Measurements from ENCODE around the gene E2F1.
"Not testable (repeated sequence)": the region's sequence is repeated elsewhere in the genome, so short reads cannot be mapped to it uniquely, and the experiment has no call there.

E2F1 gene

GRCh38 chr20:33647603-33648395 lies 38.4 kb downstream of the E2F1 start:
- Mint-ChIP-seq H3K9me3 (no peaks in the 10 kb centered on the region), H3K36me3 (peaks cover 10% of the 10 kb centered on the region), H3K4me1 (peaks cover 9% of the 10 kb centered on the region), H3K4me3 (no peak overlapping the region), H3K27me3 (no peaks in the 10 kb centered on the region), H3K27ac (peak overlapping the region; percentile 38)
- no peak for DNase-seq (ENCODE audit: low spot score in 2 of 2)
- ATAC-seq (ENCODE audit: low read depth), result peak; percentile 48

- H3K27ac Mint-ChIP-seq; H3K4me1 Mint-ChIP-seq; H3K27me3 Mint-ChIP-seq; ATAC-seq (ENCODE audit: low read depth); DNase-seq (ENCODE audit: low spot score in 2 of 2); H3K36me3 Mint-ChIP-seq; H3K9me3 Mint-ChIP-seq; H3K4me3 Mint-ChIP-seq: not testable (repeated sequence)
Measured at GRCh38 chr20:33646959-33647602, 39.1 kb downstream of the E2F1 start.

- no peaks in the 10 kb centered on the region for H3K9me3 Mint-ChIP-seq
- peaks cover 10% of the 10 kb centered on the region for H3K36me3 Mint-ChIP-seq
- DNase-seq (ENCODE audit: low spot score in 2 of 2), result no peak
- ATAC-seq (ENCODE audit: low read depth), result no peak
- H3K27ac Mint-ChIP-seq, result peak overlapping the region; percentile 51
- H3K4me3 Mint-ChIP-seq, result no peak overlapping the region
- H3K27me3 Mint-ChIP-seq, result no peaks in the 10 kb centered on the region
- peaks cover 9% of the 10 kb centered on the region for H3K4me1 Mint-ChIP-seq
Measured at GRCh38 chr20:33646191-33646590, 40.0 kb downstream of the E2F1 start.

- H3K36me3 Mint-ChIP-seq, result peaks cover 13% of the 10 kb centered on the region
- DNase-seq (ENCODE audit: low spot score in 2 of 2) (no peak), ATAC-seq (ENCODE audit: low read depth) (no peak)
- H3K27ac Mint-ChIP-seq, result no peak overlapping the region
- H3K4me1 Mint-ChIP-seq, result peaks cover 9% of the 10 kb centered on the region
- H3K4me3 Mint-ChIP-seq, result no peak overlapping the region
- H3K27me3 Mint-ChIP-seq, result no peaks in the 10 kb centered on the region
- H3K9me3 Mint-ChIP-seq, result no peaks in the 10 kb centered on the region
Measured at GRCh38 chr20:33645396-33645795, 40.8 kb downstream of the E2F1 start.

GRCh38 chr20:33645072-33645358 lies 41.2 kb downstream of the E2F1 start:
- no peak overlapping the region for H3K27ac Mint-ChIP-seq

GRCh38 chr20:33644313-33645071 lies 41.7 kb downstream of the E2F1 start:
- Mint-ChIP-seq H3K27me3 (no peaks in the 10 kb centered on the region), H3K4me3 (no peak overlapping the region), H3K27ac (no peak overlapping the region), H3K9me3 (no peaks in the 10 kb centered on the region), H3K36me3 (peaks cover 19% of the 10 kb centered on the region), H3K4me1 (peaks cover 9% of the 10 kb centered on the region)
- no peak for ATAC-seq (ENCODE audit: low read depth)
- DNase-seq (ENCODE audit: low spot score in 2 of 2), result no peak

More at GRCh38 chr20:33645072-33645358, 41.2 kb downstream of the E2F1 start:
- Mint-ChIP-seq H3K4me3 (no peak overlapping the region), H3K27me3 (no peaks in the 10 kb centered on the region), H3K9me3 (no peaks in the 10 kb centered on the region), H3K4me1 (peaks cover 9% of the 10 kb centered on the region), H3K36me3 (peaks cover 16% of the 10 kb centered on the region)
- no peak for DNase-seq (ENCODE audit: low spot score in 2 of 2)
- no peak for ATAC-seq (ENCODE audit: low read depth)

- DNase-seq (ENCODE audit: low spot score in 2 of 2), result no peak
- Mint-ChIP-seq H3K9me3 (no peaks in the 10 kb centered on the region), H3K4me3 (no peak overlapping the region), H3K27ac (no peak overlapping the region), H3K36me3 (peaks cover 23% of the 10 kb centered on the region), H3K4me1 (no peaks in the 10 kb centered on the region), H3K27me3 (no peaks in the 10 kb centered on the region)
- ATAC-seq (ENCODE audit: low read depth), result no peak
Measured at GRCh38 chr20:33640287-33640686, 45.9 kb downstream of the E2F1 start.

- no peak for DNase-seq (ENCODE audit: low spot score in 2 of 2)
- no peak for ATAC-seq (ENCODE audit: low read depth)
- no peak overlapping the region for H3K4me3 Mint-ChIP-seq
- no peaks in the 10 kb centered on the region for H3K9me3 Mint-ChIP-seq
- H3K27ac Mint-ChIP-seq, result no peak overlapping the region
- H3K27me3 Mint-ChIP-seq, result no peaks in the 10 kb centered on the region
- H3K4me1 Mint-ChIP-seq, result no peaks in the 10 kb centered on the region
- H3K36me3 Mint-ChIP-seq, result peaks cover 23% of the 10 kb centered on the region
Measured at GRCh38 chr20:33636776-33637175, 49.4 kb downstream of the E2F1 start.

- peaks cover 29% of the 10 kb centered on the region for H3K36me3 Mint-ChIP-seq
- ATAC-seq (ENCODE audit: low read depth) (no peak), DNase-seq (ENCODE audit: low spot score in 2 of 2) (no peak)
- H3K4me1 Mint-ChIP-seq, result no peaks in the 10 kb centered on the region
- no peaks in the 10 kb centered on the region for H3K9me3 Mint-ChIP-seq
- no peak overlapping the region for H3K4me3 Mint-ChIP-seq
- H3K27me3 Mint-ChIP-seq, result no peaks in the 10 kb centered on the region
- H3K27ac Mint-ChIP-seq, result no peak overlapping the region
Measured at GRCh38 chr20:33635341-33635740, 50.8 kb downstream of the E2F1 start.

GRCh38 chr20:33631910-33632309 lies 54.3 kb downstream of the E2F1 start:
- not testable (repeated sequence) for H3K9me3 Mint-ChIP-seq; ATAC-seq (ENCODE audit: low read depth); H3K27me3 Mint-ChIP-seq; H3K4me3 Mint-ChIP-seq; DNase-seq (ENCODE audit: low spot score in 2 of 2); H3K4me1 Mint-ChIP-seq; H3K27ac Mint-ChIP-seq
- H3K36me3 Mint-ChIP-seq, result peaks cover 37% of the 10 kb centered on the region

- H3K4me3 Mint-ChIP-seq, result no peak overlapping the region
- no peak for DNase-seq (ENCODE audit: low spot score in 2 of 2)
- H3K9me3 Mint-ChIP-seq, result no peaks in the 10 kb centered on the region
- H3K4me1 Mint-ChIP-seq, result no peaks in the 10 kb centered on the region
- H3K27me3 Mint-ChIP-seq, result no peaks in the 10 kb centered on the region
- ATAC-seq (ENCODE audit: low read depth), result no peak
- no peak overlapping the region for H3K27ac Mint-ChIP-seq
- H3K36me3 Mint-ChIP-seq, result peaks cover 34% of the 10 kb centered on the region
Measured at GRCh38 chr20:33630507-33630906, 55.7 kb downstream of the E2F1 start.

GRCh38 chr20:33629979-33630378 lies 56.2 kb downstream of the E2F1 start:
- Mint-ChIP-seq H3K27me3 (no peaks in the 10 kb centered on the region), H3K4me1 (no peaks in the 10 kb centered on the region), H3K4me3 (no peak overlapping the region), H3K27ac (no peak overlapping the region), H3K36me3 (peaks cover 38% of the 10 kb centered on the region), H3K9me3 (no peaks in the 10 kb centered on the region)
- no peak for ATAC-seq (ENCODE audit: low read depth)
- no peak for DNase-seq (ENCODE audit: low spot score in 2 of 2)

- no peak overlapping the region for H3K27ac Mint-ChIP-seq
Measured at GRCh38 chr20:33629533-33629932, 56.7 kb downstream of the E2F1 start.

GRCh38 chr20:33627577-33628216 lies 58.5 kb downstream of the E2F1 start:
- ATAC-seq (ENCODE audit: low read depth) (no peak), DNase-seq (ENCODE audit: low spot score in 2 of 2) (no peak)
- no peak overlapping the region for H3K4me3 Mint-ChIP-seq
- H3K27me3 Mint-ChIP-seq, result no peaks in the 10 kb centered on the region
- H3K27ac Mint-ChIP-seq, result no peak overlapping the region
- H3K4me1 Mint-ChIP-seq, result peaks cover 7% of the 10 kb centered on the region
- no peaks in the 10 kb centered on the region for H3K9me3 Mint-ChIP-seq
- peaks cover 44% of the 10 kb centered on the region for H3K36me3 Mint-ChIP-seq

More at GRCh38 chr20:33629533-33629932, 56.7 kb downstream of the E2F1 start:
- no peaks in the 10 kb centered on the region for H3K27me3 Mint-ChIP-seq
- H3K9me3 Mint-ChIP-seq, result no peaks in the 10 kb centered on the region
- ATAC-seq (ENCODE audit: low read depth), result no peak
- peaks cover 3% of the 10 kb centered on the region for H3K4me1 Mint-ChIP-seq
- H3K4me3 Mint-ChIP-seq, result no peak overlapping the region
- no peak for DNase-seq (ENCODE audit: low spot score in 2 of 2)
- peaks cover 41% of the 10 kb centered on the region for H3K36me3 Mint-ChIP-seq

All from memory B cell (primary cell).